Hepatocyte (in vitro differentiated cells): ENCODE data around the gene AXIN2. TPM values are rescaled to one million over a fixed set of nuclear protein-coding genes. Genes with fewer than 3 reads are reported as not detected.

Experiments
- DNase-seq: peaks from one replicate; pipeline ENCODE4 v3.0.0-alpha.2; 2016; ENCODE audit warnings: low spot score
- H2AFZ ChIP-seq: fragments of 200-600 bp; sonication (generic); 2 replicates; pipeline ENCODE4 v1.6.0; 2016; ENCODE audit warnings: antibody characterized with exemption, mild to moderate bottlenecking
- H3K27ac ChIP-seq: fragments of 200-600 bp; sonication (generic); 2 replicates; pipeline ENCODE4 v1.5.1; 2016; ENCODE audit warnings: mild to moderate bottlenecking
- H3K27me3 ChIP-seq: fragments of 200-600 bp; sonication (generic); 2 replicates; pipeline ENCODE4 v1.6.1; 2016
- H3K36me3 ChIP-seq: fragments of 200-600 bp; sonication (generic); replicated peaks from 2 replicates; pipeline ENCODE4 v1.5.1; 2016; ENCODE audit warnings: low read depth; ENCODE audit not compliant: insufficient read depth
- H3K4me1 ChIP-seq: fragments of 200-600 bp; sonication (generic); 2 replicates; pipeline ENCODE4 v1.5.1; 2016; ENCODE audit warnings: mild to moderate bottlenecking, moderate library complexity; ENCODE audit not compliant: insufficient read depth
- H3K4me2 ChIP-seq: fragments of 200-600 bp; sonication (generic); 2 replicates; pipeline ENCODE4 v1.6.0; 2016
- H3K4me3 ChIP-seq: fragments of 200-600 bp; sonication (generic); 2 replicates; pipeline ENCODE4 v1.5.1; 2016; ENCODE audit warnings: mild to moderate bottlenecking
- H3K79me2 ChIP-seq: fragments of 200-600 bp; sonication (generic); 2 replicates; pipeline ENCODE4 v1.6.0; 2017; ENCODE audit warnings: mild to moderate bottlenecking
- H3K9me2 ChIP-seq: fragments of 200-600 bp; sonication (generic); replicated peaks from 2 replicates; pipeline ENCODE4 v1.6.0; 2017; ENCODE audit warnings: mild to moderate bottlenecking; ENCODE audit not compliant: insufficient read depth
- H3K9me3 ChIP-seq: fragments of 200-600 bp; sonication (generic); 2 replicates; pipeline ENCODE4 v1.5.1; 2016; ENCODE audit warnings: low read depth, mild to moderate bottlenecking
- H4K20me1 ChIP-seq: fragments of 200-600 bp; sonication (generic); 2 replicates; pipeline ENCODE4 v1.6.0; 2016; ENCODE audit warnings: mild to moderate bottlenecking; ENCODE audit not compliant: insufficient read depth, poor library complexity, severe bottlenecking
- EZH2 ChIP-seq: fragments of 200-600 bp; sonication (generic); IDR thresholded peaks from 2 replicates; pipeline ENCODE4 v1.6.1; 2016; ENCODE audit warnings: antibody characterized with exemption, mild to moderate bottlenecking, borderline replicate concordance
- EZH2phosphoT487 ChIP-seq: fragments of 200-600 bp; sonication (generic); IDR thresholded peaks from one replicate; pipeline ENCODE4 v1.6.1; 2018; ENCODE audit warnings: antibody characterized with exemption, mild to moderate bottlenecking, low read depth, moderate library complexity; ENCODE audit not compliant: unreplicated experiment, severe bottlenecking
- WGBS: methylation state at CpG from one replicate; pipeline ENCODE4 v1.1.6; 2016; ENCODE audit warnings: low lambda C conversion rate; ENCODE audit errors: missing lambda C conversion rate; 5-methylcytosine and 5-hydroxymethylcytosine counted together
- polyA plus RNA-seq: library from polyadenylated mRNA; unstranded; fragments of >200 nt; fragmentation: Nextera tagmentation; extraction: Ambion mirVana; gene quantifications from 2 replicates; pipeline ENCODE4 v1.2.1, GENCODE V29; 2016
- total RNA-seq: library from RNA; depleted of rRNA; stranded (reverse); fragments of >200 nt; gene quantifications from 2 replicates; pipeline ENCODE4 v1.2.3, GENCODE V29; 2014
- TF ChIP-seq, protein P1 (sequence below): fragments of 200-600 bp; sonication (generic); IDR thresholded peaks from 2 replicates; pipeline ENCODE4 v1.5.1; 2016; ENCODE audit warnings: antibody characterized with exemption, mild to moderate bottlenecking; ENCODE audit not compliant: poor library complexity

The AXIN2 gene
- total and polyA plus RNA-seq, 2 experiments from 2014 or later, result 15.4 to 22.3 TPM

DNA sequence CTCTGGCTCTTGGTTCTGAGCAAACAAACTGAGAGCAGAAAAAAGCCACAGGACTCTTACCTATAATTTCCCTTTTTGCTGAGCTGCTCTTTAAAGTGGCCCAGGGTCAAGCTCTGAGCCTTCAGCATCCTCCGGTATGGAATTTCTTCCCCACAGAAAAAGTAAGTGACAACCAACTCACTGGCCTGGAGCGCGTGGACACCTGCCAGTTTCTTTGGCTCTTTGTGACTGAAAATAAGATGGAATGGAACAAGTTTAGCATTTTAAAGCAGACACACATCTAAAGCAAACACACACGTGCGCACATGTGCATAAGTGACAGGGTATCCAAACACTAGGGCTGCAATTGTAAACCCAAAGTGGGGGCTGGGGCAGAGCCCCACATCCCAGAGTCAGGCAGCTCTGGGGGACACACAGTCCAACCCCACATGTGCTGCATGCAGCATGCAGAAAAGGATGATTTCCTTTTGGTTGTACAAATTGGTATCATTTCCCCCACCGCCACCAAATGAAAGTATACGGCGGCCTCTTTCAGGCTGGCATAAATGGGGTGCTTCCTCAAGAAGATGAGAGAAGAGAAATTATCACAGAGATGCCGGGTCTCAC is 27.5 kb downstream of the AXIN2 start:
- peak overlapping the region; percentile 20 for H3K27ac ChIP-seq
- peaks cover 44% of the 10 kb centered on the region for H3K4me1 ChIP-seq
- no peak overlapping the region for H2AFZ ChIP-seq
- H3K27me3 ChIP-seq, result no peaks in the 10 kb centered on the region
- H3K79me2 ChIP-seq, result peaks cover 19% of the 10 kb centered on the region
- TF ChIP-seq, protein P1, sequence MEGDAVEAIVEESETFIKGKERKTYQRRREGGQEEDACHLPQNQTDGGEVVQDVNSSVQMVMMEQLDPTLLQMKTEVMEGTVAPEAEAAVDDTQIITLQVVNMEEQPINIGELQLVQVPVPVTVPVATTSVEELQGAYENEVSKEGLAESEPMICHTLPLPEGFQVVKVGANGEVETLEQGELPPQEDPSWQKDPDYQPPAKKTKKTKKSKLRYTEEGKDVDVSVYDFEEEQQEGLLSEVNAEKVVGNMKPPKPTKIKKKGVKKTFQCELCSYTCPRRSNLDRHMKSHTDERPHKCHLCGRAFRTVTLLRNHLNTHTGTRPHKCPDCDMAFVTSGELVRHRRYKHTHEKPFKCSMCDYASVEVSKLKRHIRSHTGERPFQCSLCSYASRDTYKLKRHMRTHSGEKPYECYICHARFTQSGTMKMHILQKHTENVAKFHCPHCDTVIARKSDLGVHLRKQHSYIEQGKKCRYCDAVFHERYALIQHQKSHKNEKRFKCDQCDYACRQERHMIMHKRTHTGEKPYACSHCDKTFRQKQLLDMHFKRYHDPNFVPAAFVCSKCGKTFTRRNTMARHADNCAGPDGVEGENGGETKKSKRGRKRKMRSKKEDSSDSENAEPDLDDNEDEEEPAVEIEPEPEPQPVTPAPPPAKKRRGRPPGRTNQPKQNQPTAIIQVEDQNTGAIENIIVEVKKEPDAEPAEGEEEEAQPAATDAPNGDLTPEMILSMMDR, result no peak
- TF ChIP-seq EZH2phosphoT487, result no peak
- H4K20me1 ChIP-seq, result no peaks in the 10 kb centered on the region
- H3K9me2 ChIP-seq, result no peaks in the 10 kb centered on the region
- H3K9me3 ChIP-seq, result no peaks in the 10 kb centered on the region
- WGBS, result 80% methylated on average over 9 of the region's 9 CpGs
- no peak overlapping the region for H3K4me3 ChIP-seq
- no peak for DNase-seq
- no peaks in the 10 kb centered on the region for H3K36me3 ChIP-seq
- no peak overlapping the region for H3K4me2 ChIP-seq

DNA sequence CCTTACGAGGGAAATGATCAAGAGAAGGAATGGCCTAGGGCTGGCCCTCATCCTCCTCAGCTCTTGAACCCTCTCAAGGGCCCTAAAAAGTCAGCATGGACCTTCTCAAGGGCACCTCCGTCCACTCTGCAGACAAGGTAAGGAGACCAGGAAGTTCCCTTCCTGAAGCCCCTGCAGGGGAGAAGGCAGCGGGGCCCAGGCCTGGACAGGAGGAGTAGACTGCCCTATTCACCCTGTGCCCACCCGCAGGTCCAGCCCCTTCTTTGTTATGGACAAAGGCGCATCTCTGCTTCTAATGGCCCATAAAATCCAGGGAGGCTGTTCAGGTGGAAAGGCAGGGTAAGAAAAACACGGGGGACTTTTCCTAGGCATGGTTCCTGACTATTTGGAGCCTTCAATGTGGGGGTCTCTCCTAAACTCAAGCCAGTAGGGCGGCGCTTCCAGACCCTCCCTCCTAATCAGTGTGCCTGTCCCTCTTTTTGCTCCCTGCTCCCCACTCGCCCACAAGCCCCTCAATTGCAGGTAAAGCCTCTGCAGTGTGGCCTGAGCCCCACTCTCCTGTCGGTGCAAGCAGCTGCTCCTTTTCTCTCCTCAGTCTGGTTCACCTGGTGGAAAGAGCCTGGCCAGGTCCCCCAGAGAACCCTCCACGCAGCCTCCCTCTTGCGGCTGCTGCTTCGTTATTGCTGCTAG is 28.2 kb downstream of the AXIN2 start:
- Histone ChIP-seq H3K4me1 (peaks cover 44% of the 10 kb centered on the region), H2AFZ (no peak overlapping the region), H3K36me3 (no peaks in the 10 kb centered on the region), H3K9me2 (no peaks in the 10 kb centered on the region), H3K9me3 (no peaks in the 10 kb centered on the region), H3K27ac (peak overlapping the region; percentile 84), H3K79me2 (peaks cover 15% of the 10 kb centered on the region), H4K20me1 (no peaks in the 10 kb centered on the region), H3K4me3 (no peak overlapping the region), H3K4me2 (no peak overlapping the region), H3K27me3 (no peaks in the 10 kb centered on the region)
- 81% methylated on average over 13 of the region's 13 CpGs for WGBS
- no peak for DNase-seq
- no peak for TF ChIP-seq EZH2

DNA sequence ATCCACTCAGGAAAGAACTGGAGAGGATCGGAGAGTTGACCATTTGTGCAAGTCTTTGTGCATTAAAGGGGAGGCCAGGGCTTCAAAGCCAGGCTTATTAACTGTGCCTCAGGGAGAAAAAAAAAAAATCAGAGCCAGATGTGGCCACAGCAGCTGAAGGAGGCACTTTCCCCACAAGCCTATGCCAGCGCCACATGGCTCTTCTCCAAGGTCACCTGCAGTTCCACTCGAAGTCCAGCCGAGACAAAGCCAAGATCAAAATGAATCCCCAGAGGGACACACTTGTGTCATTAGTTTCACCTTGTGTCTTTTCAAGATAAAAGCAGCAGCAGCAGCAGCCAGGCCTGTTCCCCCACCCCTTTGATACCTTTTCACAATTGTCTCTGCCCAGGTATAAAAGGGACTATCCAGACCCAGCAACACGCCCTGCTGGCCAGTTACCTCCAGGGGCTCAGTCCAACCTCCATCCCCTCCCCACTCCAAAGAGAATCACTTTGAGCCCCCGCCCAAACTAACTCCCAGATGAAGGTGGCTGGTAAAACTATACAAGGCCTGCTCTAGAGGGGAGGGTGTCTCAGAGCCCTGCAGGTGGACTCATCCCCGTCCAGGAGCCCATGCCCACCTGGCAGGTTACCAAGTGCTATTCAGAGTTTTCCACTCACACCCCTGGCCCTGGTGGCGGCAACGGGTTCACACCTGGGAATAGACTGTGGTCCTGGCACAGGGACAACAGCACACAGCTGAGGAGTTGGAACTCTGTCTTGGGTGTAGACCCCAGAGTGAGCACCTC is 29.2 kb downstream of the AXIN2 start:
- H2AFZ ChIP-seq, result no peak overlapping the region
- H3K9me3 ChIP-seq, result no peaks in the 10 kb centered on the region
- H3K36me3 ChIP-seq, result no peaks in the 10 kb centered on the region
- H3K4me1 ChIP-seq, result peaks cover 44% of the 10 kb centered on the region
- H3K4me2 ChIP-seq, result peak overlapping the region; percentile 56
- H3K27me3 ChIP-seq, result no peaks in the 10 kb centered on the region
- no peaks in the 10 kb centered on the region for H3K9me2 ChIP-seq
- H3K4me3 ChIP-seq, result no peak overlapping the region
- DNase-seq, result no peak
- WGBS, result 62% methylated on average over 9 of the region's 9 CpGs
- H4K20me1 ChIP-seq, result no peaks in the 10 kb centered on the region
- peak overlapping the region; percentile 84 for H3K27ac ChIP-seq
- TF ChIP-seq EZH2phosphoT487, result no peak
- TF ChIP-seq, protein P1, result no peak
- no peak for TF ChIP-seq EZH2
- peaks cover 10% of the 10 kb centered on the region for H3K79me2 ChIP-seq
